Activated CD4-positive, alpha-beta T cell treated with anti-CD3 and anti-CD28 coated beads, Interleukin-2, amount 10 ng/mL, durations not matched to agents 7 days and 5 days (primary cell): ENCODE data around the gene LIMCH1. TPM values are rescaled to one million over a fixed set of nuclear protein-coding genes. Genes with fewer than 3 reads are reported as not detected.

Experiments
- CTCF ChIA-PET: fragments of 350-600 bp; sonication (Branson Sonifier 250); formaldehyde crosslinking; loops from one replicate; lab custom pipeline; 2021; ENCODE audit warnings: antibody characterized with exemption; lab: Charles Lee
- POLR2A ChIA-PET: fragments of 350-600 bp; sonication (Branson Sonifier 250); formaldehyde crosslinking; loops from one replicate; lab custom pipeline; 2021; ENCODE audit warnings: antibody characterized with exemption; lab: Charles Lee
- DNase-seq: peaks from one replicate; pipeline ENCODE4 v3.0.0-alpha.2; 2020
- H3K27ac Mint-ChIP-seq: one replicate; pipeline ENCODE4 v1.8.0; 2021; ENCODE audit warnings: mild to moderate bottlenecking, moderate library complexity, mixed read lengths
- H3K27me3 Mint-ChIP-seq: one replicate; pipeline ENCODE4 v1.8.0; 2021; ENCODE audit warnings: mixed read lengths
- H3K36me3 Mint-ChIP-seq: one replicate; pipeline ENCODE4 v1.8.0; 2021; ENCODE audit warnings: low read depth, mixed read lengths
- H3K4me1 Mint-ChIP-seq: one replicate; pipeline ENCODE4 v1.8.0; 2021; ENCODE audit warnings: mixed read lengths
- H3K4me3 Mint-ChIP-seq: one replicate; pipeline ENCODE4 v1.8.0; 2021; ENCODE audit warnings: mild to moderate bottlenecking, moderate library complexity, mixed read lengths
- H3K9me3 Mint-ChIP-seq: one replicate; pipeline ENCODE4 v1.8.0; 2021; ENCODE audit warnings: mixed read lengths
- total RNA-seq, 2 experiments: library from RNA; stranded (reverse); gene quantifications; one replicate each; pipeline ENCODE4 v1.2.3, GENCODE V29; 2021

The LIMCH1 gene
- total RNA-seq, 2 experiments from 2014 or later: not detected

DNA sequence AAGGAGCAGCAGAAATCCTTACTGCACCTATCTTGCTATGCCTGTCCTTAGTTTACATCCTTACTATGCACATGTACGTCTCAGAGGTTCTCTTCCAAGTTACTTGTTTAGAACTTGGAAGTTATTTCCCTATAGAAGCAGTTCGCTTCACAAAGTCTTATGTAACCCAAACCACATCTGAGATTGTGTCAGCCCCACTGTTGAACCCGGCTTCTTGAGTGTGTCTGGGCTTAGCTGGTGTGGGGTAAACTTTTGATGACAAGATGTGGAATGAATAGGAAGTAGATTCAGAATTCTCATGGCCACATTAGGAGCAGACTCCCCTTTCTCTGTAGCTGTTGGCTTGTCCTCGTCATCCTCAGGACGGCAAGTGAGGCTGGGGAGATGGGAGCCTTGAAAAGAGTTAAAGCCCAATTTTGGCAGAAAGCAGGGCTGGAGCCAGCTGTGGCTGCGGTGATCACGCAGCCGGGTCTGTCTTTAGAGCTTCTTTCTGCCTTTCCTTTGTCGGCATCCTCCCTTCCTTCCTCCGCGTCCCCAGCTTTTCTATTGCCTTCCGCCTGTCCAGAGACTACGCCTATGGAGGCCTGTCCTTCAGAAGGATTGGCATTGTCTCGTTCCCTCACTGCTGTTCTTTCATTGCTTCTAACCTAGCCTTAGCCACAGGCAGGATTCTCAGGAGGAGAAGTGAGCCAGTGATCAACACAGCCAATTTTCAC, 23.0 kb upstream of the LIMCH1 start:
- CTCF ChIA-PET: no interaction called here
- POLR2A ChIA-PET: no interaction called here
- Mint-ChIP-seq H3K27me3 (no peaks in the 10 kb centered on the region), H3K36me3 (no peaks in the 10 kb centered on the region), H3K27ac (no peak overlapping the region), H3K4me3 (no peak overlapping the region), H3K4me1 (no peaks in the 10 kb centered on the region), H3K9me3 (no peaks in the 10 kb centered on the region)
- no peak for DNase-seq

DNA sequence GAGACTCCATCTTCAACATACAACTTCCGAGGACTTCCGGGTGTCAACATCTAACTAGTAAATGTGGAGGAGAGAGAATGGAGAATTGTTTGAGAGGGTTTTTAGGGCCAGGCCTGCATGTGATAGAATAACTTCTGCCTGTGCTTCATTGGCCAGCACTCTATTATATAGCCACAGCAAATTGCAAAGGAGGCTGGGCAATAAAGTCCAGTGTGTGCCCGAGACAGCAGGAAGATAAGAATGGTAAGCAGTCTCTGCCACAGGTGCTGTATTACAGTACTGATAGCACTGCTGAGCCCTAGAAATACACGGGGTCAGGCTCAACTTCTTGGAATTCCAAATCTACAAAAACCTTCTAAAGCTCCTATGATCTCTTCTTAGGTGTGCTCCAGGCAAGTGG, 20.8 kb upstream of the LIMCH1 start:
- CTCF ChIA-PET: no interaction called here
- POLR2A ChIA-PET: no interaction called here
- Mint-ChIP-seq H3K9me3 (no peaks in the 10 kb centered on the region), H3K4me1 (no peaks in the 10 kb centered on the region), H3K27ac (no peak overlapping the region), H3K36me3 (no peaks in the 10 kb centered on the region), H3K4me3 (no peak overlapping the region), H3K27me3 (no peaks in the 10 kb centered on the region)
- no peak for DNase-seq

DNA sequence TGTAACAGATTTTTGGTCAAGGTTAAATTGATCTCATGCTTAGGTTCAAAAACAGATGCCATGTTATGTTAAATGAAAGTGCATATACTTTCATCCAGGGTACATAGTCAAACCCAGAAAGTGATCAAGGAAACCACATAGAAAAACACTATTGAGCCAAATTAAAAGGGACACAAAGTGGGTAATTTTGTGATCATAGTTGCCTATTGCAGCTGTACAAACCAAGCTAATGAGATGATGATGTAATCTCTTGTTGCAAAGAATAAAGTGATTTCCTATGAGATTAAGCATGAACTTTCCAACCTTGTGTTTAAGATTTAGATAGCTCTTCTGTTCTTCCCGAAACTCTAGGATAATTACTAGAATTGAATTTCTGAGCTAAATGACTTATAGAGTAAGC, 20.2 kb upstream of the LIMCH1 start:
- DNase-seq: no peak
- Mint-ChIP-seq H3K36me3 (no peaks in the 10 kb centered on the region), H3K27me3 (no peaks in the 10 kb centered on the region), H3K4me1 (no peaks in the 10 kb centered on the region), H3K4me3 (no peak overlapping the region), H3K27ac (no peak overlapping the region), H3K9me3 (no peaks in the 10 kb centered on the region)
- CTCF ChIA-PET: no interaction called here
- POLR2A ChIA-PET: interaction anchor here (0.6 kb wide), 1 partner anchor 108 kb away, joined by 5 read pairs; no protein-coding TSS in a partner anchor

DNA sequence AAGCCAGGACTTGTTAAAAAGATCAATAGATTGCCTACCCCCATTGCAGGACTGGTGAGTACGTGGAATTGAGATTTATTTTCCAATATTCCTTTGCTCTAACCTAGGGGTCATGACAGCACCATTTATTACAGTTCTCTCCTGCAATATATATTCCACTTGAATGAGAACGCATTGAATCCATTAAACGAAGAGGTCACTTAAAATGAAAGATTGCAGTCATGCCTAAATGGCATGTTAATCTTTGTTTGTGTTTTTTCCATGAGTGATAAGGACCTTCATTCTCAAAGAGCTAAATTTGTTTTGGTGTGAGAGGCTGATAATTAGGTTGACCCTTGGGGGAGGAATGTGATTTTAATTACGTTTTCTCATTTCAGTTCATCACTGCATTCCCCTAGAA, 13.5 kb upstream of the LIMCH1 start:
- no peaks in the 10 kb centered on the region for H3K36me3 Mint-ChIP-seq
- ChIA-PET POLR2A (no interaction called here), CTCF (no interaction called here)
- DNase-seq: no peak
- no peak overlapping the region for H3K27ac Mint-ChIP-seq
- no peak overlapping the region for H3K4me3 Mint-ChIP-seq
- no peaks in the 10 kb centered on the region for H3K4me1 Mint-ChIP-seq
- H3K27me3 Mint-ChIP-seq: no peaks in the 10 kb centered on the region
- H3K9me3 Mint-ChIP-seq: no peaks in the 10 kb centered on the region

DNA sequence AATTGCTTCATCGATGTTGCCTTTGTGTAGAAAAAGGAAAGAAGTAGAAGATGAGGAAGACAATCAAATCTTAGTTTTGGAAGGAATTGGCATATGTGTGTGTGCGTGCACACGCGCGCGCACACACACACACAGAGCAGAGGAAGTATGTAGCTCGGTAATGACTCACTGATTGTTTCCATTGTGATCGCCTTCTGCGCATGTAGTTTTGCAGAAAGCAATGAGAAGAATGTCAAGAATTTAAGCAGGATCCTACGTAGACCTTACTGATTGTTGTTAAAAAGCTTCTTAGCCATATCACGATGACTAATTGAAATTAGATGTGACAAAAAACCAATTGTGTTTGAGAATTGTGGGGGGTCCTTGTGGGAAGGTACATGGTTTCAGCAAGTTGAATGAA, 12.8 kb upstream of the LIMCH1 start:
- ChIA-PET POLR2A (no interaction called here), CTCF (no interaction called here)
- Mint-ChIP-seq H3K4me1 (no peaks in the 10 kb centered on the region), H3K27ac (no peak overlapping the region), H3K36me3 (no peaks in the 10 kb centered on the region), H3K4me3 (no peak overlapping the region), H3K27me3 (no peaks in the 10 kb centered on the region), H3K9me3 (no peaks in the 10 kb centered on the region)
- DNase-seq: no peak

DNA sequence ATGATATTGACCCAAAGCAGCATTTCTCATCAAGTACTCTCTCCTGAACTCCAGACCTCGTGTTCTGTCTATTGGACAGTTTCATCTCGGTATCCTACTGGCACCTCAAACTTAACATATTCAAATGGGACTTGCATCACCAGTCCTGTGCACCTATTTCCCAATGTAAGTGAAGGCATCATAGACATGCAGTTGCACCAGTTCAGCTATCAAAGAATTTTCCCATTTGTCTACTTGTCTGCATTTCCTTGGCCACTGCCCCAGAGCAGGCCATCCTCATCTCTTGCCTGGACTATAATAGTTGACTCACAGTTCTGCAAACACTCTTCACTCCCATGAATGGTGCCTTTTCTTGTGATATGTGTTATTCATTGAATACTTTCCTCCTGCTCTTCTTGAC, 11.3 kb upstream of the LIMCH1 start:
- ChIA-PET POLR2A (no interaction called here), CTCF (no interaction called here)
- no peaks in the 10 kb centered on the region for H3K36me3 Mint-ChIP-seq
- H3K27me3 Mint-ChIP-seq: no peaks in the 10 kb centered on the region
- H3K9me3 Mint-ChIP-seq: no peaks in the 10 kb centered on the region
- no peak overlapping the region for H3K27ac Mint-ChIP-seq
- no peak for DNase-seq
- H3K4me3 Mint-ChIP-seq: no peak overlapping the region
- no peaks in the 10 kb centered on the region for H3K4me1 Mint-ChIP-seq

DNA sequence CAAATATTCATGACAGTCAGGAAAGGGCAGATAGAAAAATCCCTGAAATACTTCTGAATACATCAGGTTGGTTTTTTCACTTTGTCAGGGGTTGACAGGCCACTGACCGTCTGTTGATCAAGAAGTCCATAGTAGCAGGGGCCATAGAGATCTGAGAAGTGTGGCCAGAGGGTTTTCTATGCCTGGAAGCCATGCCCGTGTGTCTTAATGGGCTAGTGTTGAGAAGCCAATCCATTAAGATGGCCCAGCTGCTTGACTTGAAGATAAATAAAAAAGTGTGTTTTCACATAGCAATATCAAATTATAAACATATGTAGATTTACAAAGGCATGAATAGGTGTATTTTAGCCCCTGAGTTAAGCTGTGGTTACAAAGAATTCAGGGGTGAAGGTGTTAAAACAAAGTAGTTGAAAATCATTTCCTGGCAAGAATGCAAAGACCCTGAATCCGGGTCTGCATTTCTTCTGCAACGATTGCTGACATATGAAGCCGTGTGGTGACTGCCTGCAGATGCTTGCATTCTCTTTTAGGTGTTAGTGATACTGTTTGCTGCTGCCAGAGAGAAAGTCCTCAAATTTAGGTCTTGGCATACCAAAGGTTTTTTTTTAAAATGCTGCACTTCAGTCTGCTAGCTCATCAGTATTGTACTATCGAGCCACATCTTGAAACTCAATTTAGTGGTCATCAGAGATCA, 9.3 kb upstream of the LIMCH1 start:
- no peaks in the 10 kb centered on the region for H3K27me3 Mint-ChIP-seq
- ChIA-PET CTCF (no interaction called here), POLR2A (no interaction called here)
- H3K27ac Mint-ChIP-seq: no peak overlapping the region
- no peaks in the 10 kb centered on the region for H3K36me3 Mint-ChIP-seq
- no peaks in the 10 kb centered on the region for H3K4me1 Mint-ChIP-seq
- H3K4me3 Mint-ChIP-seq: no peak overlapping the region
- no peak for DNase-seq
- H3K9me3 Mint-ChIP-seq: no peaks in the 10 kb centered on the region

DNA sequence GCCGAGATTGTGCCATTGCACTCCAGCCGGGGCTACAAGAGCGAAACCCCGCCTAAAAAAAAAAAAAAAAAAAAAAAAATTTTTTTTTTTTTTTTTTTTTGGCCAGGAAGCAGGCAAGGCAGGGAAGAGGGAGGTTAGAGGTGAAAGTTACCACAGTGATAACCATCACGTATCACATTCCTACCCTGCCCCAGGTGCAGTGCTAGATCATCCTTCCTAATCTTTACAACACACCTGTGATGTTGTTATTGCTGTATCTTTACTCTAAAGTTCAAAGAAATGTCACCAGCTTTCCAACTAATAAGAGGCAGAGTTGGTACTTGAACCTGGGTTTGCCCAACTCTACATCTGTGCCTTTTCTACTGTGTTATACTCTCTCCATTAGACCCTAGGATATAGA, 7.2 kb upstream of the LIMCH1 start:
- no peak overlapping the region for H3K4me3 Mint-ChIP-seq
- POLR2A ChIA-PET: no interaction called here
- DNase-seq: no peak
- H3K36me3 Mint-ChIP-seq: no peaks in the 10 kb centered on the region
- no peak overlapping the region for H3K27ac Mint-ChIP-seq
- H3K27me3 Mint-ChIP-seq: peaks cover under 1% of the 10 kb centered on the region
- no peaks in the 10 kb centered on the region for H3K9me3 Mint-ChIP-seq
- CTCF ChIA-PET: no interaction called here
- H3K4me1 Mint-ChIP-seq: no peaks in the 10 kb centered on the region

DNA sequence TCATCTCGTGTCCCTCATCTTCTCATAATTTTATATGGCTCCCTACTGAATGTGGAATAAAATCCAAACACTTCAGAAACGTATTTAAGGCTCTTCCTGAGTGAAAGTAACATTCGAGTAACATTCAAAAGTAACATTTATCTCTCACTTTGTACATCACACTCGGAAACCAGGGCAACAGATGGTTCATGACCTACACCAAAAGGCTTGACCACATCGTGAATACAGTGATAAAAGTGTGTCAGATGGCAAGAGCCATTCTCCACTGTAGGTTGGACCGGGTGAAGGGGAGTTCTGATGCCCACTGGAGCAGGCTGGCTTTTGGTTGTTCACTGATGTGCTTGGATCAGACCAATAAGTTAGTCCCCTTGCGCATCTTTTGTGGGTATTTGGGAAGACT, 5.6 kb upstream of the LIMCH1 start:
- CTCF ChIA-PET: no interaction called here
- no peak overlapping the region for H3K27ac Mint-ChIP-seq

DNA sequence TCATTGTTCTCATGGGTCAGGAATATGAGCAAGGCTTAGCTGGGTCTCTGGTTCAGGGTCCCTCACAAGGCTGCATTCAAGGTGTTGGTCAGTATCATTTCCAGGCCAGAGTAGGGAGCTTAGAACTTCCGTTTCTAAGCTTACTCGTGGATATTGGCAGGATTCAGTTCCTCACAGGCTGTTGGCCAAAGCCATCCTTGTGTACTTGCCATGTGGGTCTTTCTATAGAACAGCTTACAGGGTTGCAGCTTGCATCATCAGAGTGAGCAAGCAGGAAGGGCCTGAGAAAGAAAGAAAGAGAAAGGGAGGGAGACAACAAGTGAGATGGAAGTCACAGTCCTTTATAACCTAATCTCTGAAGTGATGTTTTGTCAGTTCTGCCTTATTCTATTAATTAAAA, 5.1 kb upstream of the LIMCH1 start:
- Mint-ChIP-seq H3K36me3 (no peaks in the 10 kb centered on the region), H3K27me3 (peaks cover 3% of the 10 kb centered on the region), H3K4me1 (no peaks in the 10 kb centered on the region), H3K4me3 (no peak overlapping the region), H3K9me3 (no peaks in the 10 kb centered on the region), H3K27ac (no peak overlapping the region)
- CTCF ChIA-PET: no interaction called here
- DNase-seq: no peak
- POLR2A ChIA-PET: no interaction called here

More for the DNA sequence above, 5.6 kb upstream of the LIMCH1 start:
- POLR2A ChIA-PET: no interaction called here
- H3K4me3 Mint-ChIP-seq: no peak overlapping the region
- H3K4me1 Mint-ChIP-seq: no peaks in the 10 kb centered on the region
- no peaks in the 10 kb centered on the region for H3K36me3 Mint-ChIP-seq
- DNase-seq: no peak
- peaks cover 3% of the 10 kb centered on the region for H3K27me3 Mint-ChIP-seq
- H3K9me3 Mint-ChIP-seq: no peaks in the 10 kb centered on the region

DNA sequence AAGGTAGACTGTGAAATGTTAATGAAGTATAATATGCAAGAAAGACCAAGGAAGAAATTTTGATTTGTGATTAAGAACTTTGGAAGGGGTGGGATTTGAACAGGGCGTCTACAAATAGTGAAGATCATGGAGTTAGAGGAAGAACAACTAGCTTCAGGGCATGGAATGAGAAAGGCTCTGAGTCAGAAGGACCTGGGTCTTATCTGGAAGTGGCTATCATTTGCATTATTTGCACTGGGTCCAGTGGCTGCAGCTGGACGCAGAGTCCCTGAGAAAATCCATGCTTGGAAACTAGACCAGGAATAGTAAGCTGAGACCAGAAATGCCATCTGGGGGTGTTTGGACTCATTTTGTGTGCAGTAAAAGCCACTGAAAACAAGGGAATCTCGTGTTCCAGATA, 4.3 kb upstream of the LIMCH1 start:
- Mint-ChIP-seq H3K36me3 (no peaks in the 10 kb centered on the region), H3K4me3 (no peak overlapping the region), H3K9me3 (no peaks in the 10 kb centered on the region), H3K27me3 (peaks cover 3% of the 10 kb centered on the region), H3K4me1 (no peaks in the 10 kb centered on the region), H3K27ac (no peak overlapping the region)
- ChIA-PET POLR2A (no interaction called here), CTCF (no interaction called here)
- no peak for DNase-seq

DNA sequence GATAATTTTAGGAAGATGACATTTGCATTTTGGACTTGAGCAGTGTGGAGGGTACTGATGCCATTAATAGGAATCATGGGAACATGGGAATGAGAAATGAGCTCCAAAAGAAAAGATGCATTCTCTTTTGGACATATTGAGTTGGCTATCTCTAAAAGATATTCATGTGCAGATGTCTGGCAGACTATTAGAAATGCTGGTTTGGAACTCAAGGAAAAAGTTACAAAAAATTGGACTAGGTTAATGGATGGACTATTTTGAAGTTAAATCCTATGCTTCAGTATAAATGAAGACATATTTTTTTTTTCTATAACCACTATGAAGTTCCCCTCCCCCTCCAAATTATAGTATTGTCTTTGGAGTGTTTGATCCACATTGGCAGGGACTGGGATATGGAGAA, 3.6 kb upstream of the LIMCH1 start:
- Mint-ChIP-seq H3K27ac (no peak overlapping the region), H3K4me3 (no peak overlapping the region), H3K36me3 (no peaks in the 10 kb centered on the region), H3K9me3 (no peaks in the 10 kb centered on the region), H3K4me1 (no peaks in the 10 kb centered on the region), H3K27me3 (peaks cover 3% of the 10 kb centered on the region)
- ChIA-PET CTCF (no interaction called here), POLR2A (no interaction called here)
- no peak for DNase-seq

DNA sequence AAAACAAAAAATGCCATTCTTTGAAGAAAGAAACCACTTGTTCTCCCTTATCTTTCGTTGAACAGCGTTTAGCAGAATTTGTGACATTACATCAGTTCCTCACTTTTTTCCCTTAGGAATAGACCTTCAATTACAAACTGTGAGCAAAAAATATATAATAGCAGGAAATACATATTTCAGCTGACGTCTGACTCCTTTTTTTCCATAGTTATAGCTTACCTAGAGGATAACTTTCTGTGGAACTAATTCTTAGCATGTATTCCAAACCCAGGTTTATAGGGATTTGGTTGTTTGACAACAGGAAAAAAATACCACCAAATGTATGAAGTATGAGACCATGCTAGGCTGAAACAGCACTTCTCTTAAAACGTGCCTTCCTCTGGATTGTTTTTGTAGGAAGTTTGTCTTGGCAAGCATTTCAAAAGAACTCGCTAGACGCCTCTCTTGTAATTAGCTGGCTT, 2.0 kb upstream of the LIMCH1 start:
- H3K4me1 Mint-ChIP-seq: no peaks in the 10 kb centered on the region
- H3K9me3 Mint-ChIP-seq: no peaks in the 10 kb centered on the region
- H3K27ac Mint-ChIP-seq: no peak overlapping the region
- H3K36me3 Mint-ChIP-seq: no peaks in the 10 kb centered on the region
- H3K4me3 Mint-ChIP-seq: no peak overlapping the region
- POLR2A ChIA-PET: no interaction called here
- H3K27me3 Mint-ChIP-seq: peaks cover 3% of the 10 kb centered on the region
- CTCF ChIA-PET: no interaction called here
- DNase-seq: no peak
